ENCODE measurements around the gene PATZ1. TPM values are rescaled to one million over a fixed set of nuclear protein-coding genes. Genes with fewer than 3 reads are reported as not detected.

The PATZ1 gene
- total and polyA plus RNA-seq, 2 donors (not counting 1 experiment from before 2014, with no cell fraction given): 6.1 to 15.9 TPM

GRCh38 chr22:31286360-31287255 is 59.5 kb downstream of the PATZ1 start:
- H3K36me3 ChIP-seq (ENCODE audit: control insufficient read depth, insufficient read depth, low read length): peaks cover 11% of the 10 kb centered on the region
- peaks cover 2% of the 10 kb centered on the region for H3K4me1 ChIP-seq (ENCODE audit: control insufficient read depth, extremely low read depth, insufficient read depth, low read length)
- no peaks in the 10 kb centered on the region for H4K20me1 ChIP-seq (ENCODE audit: control insufficient read depth, extremely low read depth, insufficient read depth, low read length)
- H3K4me2 ChIP-seq (ENCODE audit: extremely low read depth, insufficient read depth, low read length): no peak overlapping the region
- H3K9ac ChIP-seq (ENCODE audit: insufficient read depth, low read length): no peak overlapping the region
- no peak overlapping the region for H3K27ac ChIP-seq (ENCODE audit: insufficient read depth, low read length)
- no peaks in the 10 kb centered on the region for H3K79me2 ChIP-seq (ENCODE audit: control insufficient read depth, insufficient read depth, low read length)
- DNase-seq (ENCODE audit: low read depth in 2 of 2): no peak
- H3K27me3 ChIP-seq (ENCODE audit: control insufficient read depth, insufficient read depth, low read length): no peaks in the 10 kb centered on the region
- no peak overlapping the region for H2AFZ ChIP-seq (ENCODE audit: low read length)
- TF ChIP-seq EZH2 (IDR thresholded peaks at IDR 0.05; ENCODE audit: low read length, missing control alignments) (no peak), CTCF (conservative IDR thresholded peaks at IDR 0.05 in 1 of 2, IDR thresholded peaks at IDR 0.05 in 1 of 2; ENCODE audit: low read depth in 1 of 2, low read length in 2 of 2) (no peak)
- H3K4me3 ChIP-seq (replicated peaks in 1 of 4; ENCODE audit: control extremely low read depth in 1 of 4, insufficient read depth in 1 of 4, low read depth in 3 of 4, low read length in 4 of 4): no peak overlapping the region
- no peaks in the 10 kb centered on the region for H3K9me3 ChIP-seq (ENCODE audit: control insufficient read depth, insufficient read depth, low read depth, low read length)

GRCh38 chr22:31284281-31285155 is 61.6 kb downstream of the PATZ1 start:
- H3K79me2 ChIP-seq (ENCODE audit: control insufficient read depth, insufficient read depth, low read length): no peaks in the 10 kb centered on the region
- TF ChIP-seq EZH2 (IDR thresholded peaks at IDR 0.05; ENCODE audit: low read length, missing control alignments) (no peak), CTCF (conservative IDR thresholded peaks at IDR 0.05 in 1 of 2, IDR thresholded peaks at IDR 0.05 in 1 of 2; ENCODE audit: low read depth in 1 of 2, low read length in 2 of 2) (no peak)
- H3K27me3 ChIP-seq (ENCODE audit: control insufficient read depth, insufficient read depth, low read length): no peaks in the 10 kb centered on the region
- DNase-seq (ENCODE audit: low read depth in 2 of 2): no peak
- no peak overlapping the region for H3K27ac ChIP-seq (ENCODE audit: insufficient read depth, low read length)
- no peak overlapping the region for H3K9ac ChIP-seq (ENCODE audit: insufficient read depth, low read length)
- no peak overlapping the region for H3K4me2 ChIP-seq (ENCODE audit: extremely low read depth, insufficient read depth, low read length)
- no peaks in the 10 kb centered on the region for H4K20me1 ChIP-seq (ENCODE audit: control insufficient read depth, extremely low read depth, insufficient read depth, low read length)
- H3K4me1 ChIP-seq (ENCODE audit: control insufficient read depth, extremely low read depth, insufficient read depth, low read length): no peaks in the 10 kb centered on the region
- H3K36me3 ChIP-seq (ENCODE audit: control insufficient read depth, insufficient read depth, low read length): peaks cover 11% of the 10 kb centered on the region
- no peaks in the 10 kb centered on the region for H3K9me3 ChIP-seq (ENCODE audit: control insufficient read depth, insufficient read depth, low read depth, low read length)
- H3K4me3 ChIP-seq (replicated peaks in 1 of 4; ENCODE audit: control extremely low read depth in 1 of 4, insufficient read depth in 1 of 4, low read depth in 3 of 4, low read length in 4 of 4): no peak overlapping the region
- no peak overlapping the region for H2AFZ ChIP-seq (ENCODE audit: low read length)
